OCI-LY3 (cell line): ENCODE results near the gene LRRC4C.

Source experiments
- EZH2phosphoT487 ChIP-seq: fragments of 200-600 bp; shearing (Covaris generic); IDR thresholded peaks from 2 replicates; pipeline ENCODE4 v1.6.1; 2018; ENCODE audit warnings: antibody characterized with exemption, mixed run types, low read depth
- TF ChIP-seq, protein P1 (sequence below): fragments of 200-600, 300-600 bp; sonication (generic); IDR thresholded peaks from 2 replicates; pipeline ENCODE4 v1.5.1; 2014; ENCODE audit warnings: antibody characterized with exemption, low read length, low read depth

GRCh38 chr11:40269865-40270264, 1189.6 kb downstream of the LRRC4C start:
- TF ChIP-seq, protein P1, sequence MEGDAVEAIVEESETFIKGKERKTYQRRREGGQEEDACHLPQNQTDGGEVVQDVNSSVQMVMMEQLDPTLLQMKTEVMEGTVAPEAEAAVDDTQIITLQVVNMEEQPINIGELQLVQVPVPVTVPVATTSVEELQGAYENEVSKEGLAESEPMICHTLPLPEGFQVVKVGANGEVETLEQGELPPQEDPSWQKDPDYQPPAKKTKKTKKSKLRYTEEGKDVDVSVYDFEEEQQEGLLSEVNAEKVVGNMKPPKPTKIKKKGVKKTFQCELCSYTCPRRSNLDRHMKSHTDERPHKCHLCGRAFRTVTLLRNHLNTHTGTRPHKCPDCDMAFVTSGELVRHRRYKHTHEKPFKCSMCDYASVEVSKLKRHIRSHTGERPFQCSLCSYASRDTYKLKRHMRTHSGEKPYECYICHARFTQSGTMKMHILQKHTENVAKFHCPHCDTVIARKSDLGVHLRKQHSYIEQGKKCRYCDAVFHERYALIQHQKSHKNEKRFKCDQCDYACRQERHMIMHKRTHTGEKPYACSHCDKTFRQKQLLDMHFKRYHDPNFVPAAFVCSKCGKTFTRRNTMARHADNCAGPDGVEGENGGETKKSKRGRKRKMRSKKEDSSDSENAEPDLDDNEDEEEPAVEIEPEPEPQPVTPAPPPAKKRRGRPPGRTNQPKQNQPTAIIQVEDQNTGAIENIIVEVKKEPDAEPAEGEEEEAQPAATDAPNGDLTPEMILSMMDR = no peak
- TF ChIP-seq EZH2phosphoT487 = no peak
